Endodermal cell (in vitro differentiated cells): Measurements from ENCODE around the gene SLC2A6. TPM values are rescaled to one million over a fixed set of nuclear protein-coding genes. Genes with fewer than 3 reads are reported as not detected.

Source experiments
- DNase-seq: peaks from one replicate; pipeline ENCODE4 v3.0.0-alpha.2; 2017
- H3K27ac ChIP-seq: 2 replicates; pipeline ENCODE4 v1.5.1; 2013; ENCODE audit warnings: mild to moderate bottlenecking, low read depth, low read length, moderate library complexity
- H3K27me3 ChIP-seq: 2 replicates; pipeline ENCODE4 v1.6.1; 2013; ENCODE audit warnings: mild to moderate bottlenecking, low read length, moderate library complexity; ENCODE audit not compliant: insufficient read depth, control insufficient read depth, poor library complexity, severe bottlenecking
- H3K36me3 ChIP-seq: 2 replicates; pipeline ENCODE4 v1.7.0; 2013; ENCODE audit warnings: mild to moderate bottlenecking, low read length, moderate library complexity; ENCODE audit not compliant: control insufficient read depth, insufficient read depth
- H3K4me1 ChIP-seq: one replicate; pipeline ENCODE4 v1.7.0; 2013; ENCODE audit warnings: low read length; ENCODE audit not compliant: control insufficient read depth, insufficient read depth
- H3K4me3 ChIP-seq: 2 replicates; pipeline ENCODE4 v1.5.1; 2013; ENCODE audit warnings: mild to moderate bottlenecking, low read length, moderate library complexity
- H3K9ac ChIP-seq: 2 replicates; pipeline ENCODE4 v1.6.1; 2013; ENCODE audit warnings: mild to moderate bottlenecking, low read length, moderate library complexity; ENCODE audit not compliant: poor library complexity, severe bottlenecking; ENCODE audit errors: extremely low read depth
- H3K9me3 ChIP-seq: 2 replicates; pipeline ENCODE4 v1.6.1; 2013; ENCODE audit warnings: mild to moderate bottlenecking, low read length, moderate library complexity; ENCODE audit not compliant: control insufficient read depth
- H3K27ac Mint-ChIP-seq: 2 replicates; pipeline ENCODE4 v1.8.0; 2020; ENCODE audit warnings: mixed read lengths
- H3K27me3 Mint-ChIP-seq: 2 replicates; pipeline ENCODE4 v1.8.0; 2021; ENCODE audit warnings: mild to moderate bottlenecking, mixed read lengths; ENCODE audit not compliant: insufficient read depth
- H3K36me3 Mint-ChIP-seq: 2 replicates; pipeline ENCODE4 v1.8.0; 2020; ENCODE audit warnings: low read depth, mixed read lengths
- H3K4me1 Mint-ChIP-seq: 2 replicates; pipeline ENCODE4 v1.8.0; 2020; ENCODE audit warnings: mixed read lengths
- H3K4me3 Mint-ChIP-seq: 2 replicates; pipeline ENCODE4 v1.8.0; 2020; ENCODE audit warnings: mild to moderate bottlenecking, moderate library complexity, mixed read lengths
- H3K9me3 Mint-ChIP-seq: 2 replicates; pipeline ENCODE4 v1.8.0; 2020; ENCODE audit warnings: mild to moderate bottlenecking, mixed read lengths
- WGBS, 2 experiments: methylation state at CpG; one replicate each; pipeline versions ENCODE4 v1.1.5 to v1.1.7; 2013; ENCODE audit warnings: missing lambda C conversion rate in 2 of 2, mixed read lengths in 1 of 2; ENCODE audit not compliant: insufficient coverage in 1 of 2, insufficient read length in 1 of 2; 5-methylcytosine and 5-hydroxymethylcytosine counted together
- total RNA-seq, 2 donors: library from RNA; stranded (reverse); fragmentation: NEBNext Ultra II Directional in 1 of 2; extraction: Animal tissue kit (Norgen Biotek cat#: 25700) in 1 of 2; gene quantifications; 2 replicates in 1 of 2; 3 replicates in 1 of 2; pipeline ENCODE4 v1.2.1, GENCODE V29; 2021
- TF ChIP-seq, protein P1 (sequence below): fragments of 200-600 bp; sonication (generic); conservative IDR thresholded peaks from 2 replicates; pipeline ENCODE4 v1.5.0; 2021; ENCODE audit warnings: antibody characterized with exemption, mild to moderate bottlenecking

Gene SLC2A6
- total RNA-seq, 2 donors from 2014 or later: 11.6 to 17.7 TPM

DNA sequence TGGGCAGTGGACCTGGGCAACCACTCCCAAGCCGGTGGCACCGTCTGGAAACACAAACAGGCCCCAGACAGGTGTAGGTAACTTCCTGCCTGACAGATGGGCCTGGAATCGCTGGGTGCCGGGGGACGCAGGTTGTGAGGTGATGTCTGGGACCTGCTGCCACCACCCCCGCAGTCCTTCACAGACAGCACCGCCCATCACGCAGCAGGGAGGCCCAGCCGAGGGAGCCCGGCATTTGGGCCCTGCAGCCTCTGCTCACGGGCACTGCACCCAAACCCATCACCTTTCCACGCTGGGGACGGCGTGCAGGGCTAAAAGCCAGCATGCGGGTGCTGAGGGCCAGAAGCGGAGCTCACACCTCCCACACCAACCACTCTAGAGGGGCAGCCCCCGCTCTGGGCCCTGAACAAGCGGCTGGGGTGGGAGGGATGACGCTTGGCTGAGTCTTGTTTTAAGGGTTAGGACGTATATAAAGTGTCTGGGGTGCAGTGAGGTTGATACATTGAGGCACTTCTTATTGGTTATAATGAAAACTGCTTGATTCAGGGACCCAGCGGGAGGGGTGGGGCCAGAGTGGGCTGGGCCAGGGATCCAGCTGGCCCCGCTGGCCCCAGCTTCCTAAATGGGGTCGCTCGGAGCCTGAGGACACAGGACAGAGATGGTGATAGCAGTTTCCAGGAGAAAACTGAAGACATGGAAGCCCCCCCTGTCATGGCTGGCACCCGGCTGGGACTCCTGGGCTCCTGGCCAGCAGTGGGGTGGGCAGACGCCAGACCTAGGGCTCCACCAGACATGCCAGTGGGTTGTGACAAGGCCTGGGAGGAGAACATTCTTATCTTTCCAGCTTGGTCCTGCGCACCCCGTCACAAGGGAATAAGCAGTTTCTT, 34.6 kb upstream of the SLC2A6 start:
- H3K27ac Mint-ChIP-seq: no peak overlapping the region

DNA sequence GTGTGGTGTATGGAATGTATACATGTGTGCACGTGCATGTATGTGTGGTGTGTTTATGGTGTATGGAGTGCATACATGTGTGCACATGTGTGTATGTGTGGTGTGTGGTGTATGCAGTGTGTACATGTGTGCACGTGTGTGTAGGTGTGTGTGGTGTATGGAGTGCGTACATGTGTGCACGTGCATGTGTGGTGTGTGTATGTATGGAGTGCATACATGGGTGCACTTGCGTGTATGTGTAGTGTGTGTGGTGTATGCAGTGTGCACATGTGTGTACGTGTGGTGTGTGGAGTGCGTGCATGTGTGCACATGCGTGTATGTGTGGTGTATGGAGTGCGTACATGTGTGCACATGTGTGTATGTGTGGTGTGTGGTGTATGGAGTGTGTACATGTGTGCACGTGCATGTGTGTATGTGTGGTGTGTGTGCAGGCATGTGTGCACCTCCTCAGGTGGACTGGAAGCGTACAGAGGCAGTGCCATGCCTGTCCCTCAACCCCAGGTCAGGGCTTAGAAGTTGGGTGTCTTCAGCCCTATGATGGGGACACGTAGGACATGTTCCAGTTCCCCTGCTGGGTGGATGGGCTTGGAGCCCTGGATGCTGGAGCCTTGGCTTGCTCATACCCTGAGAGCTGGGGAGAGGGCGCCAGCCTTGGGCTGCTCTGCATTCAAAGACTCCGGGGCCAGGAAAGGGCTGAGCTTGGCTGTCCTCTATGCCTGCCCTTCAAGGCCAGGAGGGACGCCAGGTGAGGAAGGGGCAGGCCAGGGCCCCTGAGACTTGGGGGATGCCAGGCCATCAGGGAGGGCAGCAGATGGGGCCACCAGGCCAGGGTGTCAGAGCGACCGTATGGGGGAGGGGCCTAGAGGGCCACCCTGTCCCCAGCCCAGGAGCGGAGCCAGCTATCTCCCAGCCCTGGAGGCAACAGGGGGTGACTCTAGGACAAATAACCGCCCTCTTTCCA, 33.6 kb upstream of the SLC2A6 start:
- WGBS, 2 experiments: 89 to 92% methylated on average over 14 to 19 of the region's 19 CpGs
- H3K36me3 ChIP-seq: no peaks in the 10 kb centered on the region
- H3K27me3 ChIP-seq: no peaks in the 10 kb centered on the region
- H3K4me3 ChIP-seq: no peak overlapping the region
- no peak overlapping the region for H3K27ac ChIP-seq
- H3K4me1 ChIP-seq: peaks cover 5% of the 10 kb centered on the region
- no peaks in the 10 kb centered on the region for H3K9me3 ChIP-seq
- no peak overlapping the region for H3K27ac Mint-ChIP-seq
- DNase-seq: no peak
- H3K9me3 Mint-ChIP-seq: no peaks in the 10 kb centered on the region
- H3K27me3 Mint-ChIP-seq: no peaks in the 10 kb centered on the region
- H3K9ac ChIP-seq: no peak overlapping the region
- H3K36me3 Mint-ChIP-seq: no peaks in the 10 kb centered on the region
- H3K4me3 Mint-ChIP-seq: no peak overlapping the region
- TF ChIP-seq, protein P1, sequence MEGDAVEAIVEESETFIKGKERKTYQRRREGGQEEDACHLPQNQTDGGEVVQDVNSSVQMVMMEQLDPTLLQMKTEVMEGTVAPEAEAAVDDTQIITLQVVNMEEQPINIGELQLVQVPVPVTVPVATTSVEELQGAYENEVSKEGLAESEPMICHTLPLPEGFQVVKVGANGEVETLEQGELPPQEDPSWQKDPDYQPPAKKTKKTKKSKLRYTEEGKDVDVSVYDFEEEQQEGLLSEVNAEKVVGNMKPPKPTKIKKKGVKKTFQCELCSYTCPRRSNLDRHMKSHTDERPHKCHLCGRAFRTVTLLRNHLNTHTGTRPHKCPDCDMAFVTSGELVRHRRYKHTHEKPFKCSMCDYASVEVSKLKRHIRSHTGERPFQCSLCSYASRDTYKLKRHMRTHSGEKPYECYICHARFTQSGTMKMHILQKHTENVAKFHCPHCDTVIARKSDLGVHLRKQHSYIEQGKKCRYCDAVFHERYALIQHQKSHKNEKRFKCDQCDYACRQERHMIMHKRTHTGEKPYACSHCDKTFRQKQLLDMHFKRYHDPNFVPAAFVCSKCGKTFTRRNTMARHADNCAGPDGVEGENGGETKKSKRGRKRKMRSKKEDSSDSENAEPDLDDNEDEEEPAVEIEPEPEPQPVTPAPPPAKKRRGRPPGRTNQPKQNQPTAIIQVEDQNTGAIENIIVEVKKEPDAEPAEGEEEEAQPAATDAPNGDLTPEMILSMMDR: no peak
- H3K4me1 Mint-ChIP-seq: peaks cover 8% of the 10 kb centered on the region

More for the DNA sequence above, 34.6 kb upstream of the SLC2A6 start:
- Mint-ChIP-seq H3K4me1 (peaks cover 8% of the 10 kb centered on the region), H3K36me3 (no peaks in the 10 kb centered on the region), H3K27me3 (no peaks in the 10 kb centered on the region), H3K4me3 (no peak overlapping the region), H3K9me3 (no peaks in the 10 kb centered on the region)
- H3K9ac ChIP-seq: no peak overlapping the region
- 89 to 91% methylated on average over 15 to 28 of the region's 28 CpGs for WGBS, 2 experiments
- no peaks in the 10 kb centered on the region for H3K27me3 ChIP-seq
- TF ChIP-seq, protein P1: no peak
- H3K4me3 ChIP-seq: no peak overlapping the region
- no peaks in the 10 kb centered on the region for H3K9me3 ChIP-seq
- H3K36me3 ChIP-seq: no peaks in the 10 kb centered on the region
- DNase-seq: no peak
- no peak overlapping the region for H3K27ac ChIP-seq
- H3K4me1 ChIP-seq: peaks cover 5% of the 10 kb centered on the region

DNA sequence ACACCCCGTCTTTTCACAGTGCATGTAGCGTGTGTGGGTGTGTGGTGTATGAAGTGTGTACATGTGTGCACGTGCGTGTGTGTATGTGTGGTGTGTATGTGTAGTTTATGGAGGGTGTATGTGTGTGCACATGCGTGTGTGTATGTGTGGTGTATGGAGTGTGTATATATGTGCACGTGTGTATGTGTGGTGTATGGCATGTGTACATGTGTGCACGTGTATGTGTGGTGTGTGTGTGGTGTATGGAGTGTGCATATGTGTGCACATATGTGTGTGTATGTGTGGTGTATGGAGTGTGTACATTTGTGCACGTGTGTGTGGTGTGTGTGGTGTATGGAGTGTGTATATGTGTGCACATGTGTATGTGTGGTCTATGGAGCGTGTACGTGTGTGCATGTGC, 32.7 kb upstream of the SLC2A6 start:
- TF ChIP-seq, protein P1: no peak
- H3K36me3 Mint-ChIP-seq: no peaks in the 10 kb centered on the region
- H3K36me3 ChIP-seq: no peaks in the 10 kb centered on the region
- H3K27me3 ChIP-seq: no peaks in the 10 kb centered on the region
- WGBS, 2 experiments: 75 to 83% methylated on average over 8 to 10 of the region's 10 CpGs
- peaks cover 5% of the 10 kb centered on the region for H3K4me1 ChIP-seq
- no peak overlapping the region for H3K4me3 Mint-ChIP-seq
- H3K27ac Mint-ChIP-seq: no peak overlapping the region
- no peaks in the 10 kb centered on the region for H3K9me3 Mint-ChIP-seq
- no peak overlapping the region for H3K27ac ChIP-seq
- no peaks in the 10 kb centered on the region for H3K9me3 ChIP-seq
- no peaks in the 10 kb centered on the region for H3K27me3 Mint-ChIP-seq
- no peak for DNase-seq
- H3K4me3 ChIP-seq: no peak overlapping the region
- no peak overlapping the region for H3K9ac ChIP-seq
- peaks cover 8% of the 10 kb centered on the region for H3K4me1 Mint-ChIP-seq
